Heart left ventricle (tissue), 16 donors: ENCODE results near the gene RRM1. TPM values are rescaled to one million over a fixed set of nuclear protein-coding genes. Genes with fewer than 3 reads are reported as not detected.

ENCODE experiments used
- ATAC-seq, 4 donors: fragments of 200-7000 bp; cut with Tn5 transposase; one replicate each; pipeline ENCODE4 v1.9.1; 2020 to 2022; ENCODE audit warnings: moderate library complexity in 4 of 4, mild to moderate bottlenecking in 3 of 4, moderate number of reproducible peaks in 1 of 4
- DNase-seq, 5 donors: peaks; one replicate each; pipeline ENCODE4 v3.0.0-alpha.2; 2020
- H3K27ac ChIP-seq, 12 donors: fragments of 200-600 bp; sonication (generic) in 4 of 12; one replicate each; pipeline versions ENCODE4 v1.5.0 to v1.8.0; 2016 to 2022; ENCODE audit warnings: mild to moderate bottlenecking in 2 of 12
- H3K27me3 ChIP-seq, 9 donors: fragments of 200-600 bp; sonication (generic) in 2 of 9; one replicate each; pipeline versions ENCODE4 v1.5.1 to v1.8.0; 2016 to 2022; ENCODE audit warnings: mild to moderate bottlenecking in 3 of 9
- H3K36me3 ChIP-seq, 9 donors: fragments of 200-600 bp; sonication (generic) in 2 of 9; one replicate each; pipeline versions ENCODE4 v1.5.0 to v1.8.0; 2018 to 2022; ENCODE audit warnings: mild to moderate bottlenecking in 2 of 9
- H3K4me1 ChIP-seq, 12 donors: fragments of 200-600 bp; sonication (generic) in 4 of 12; one replicate each; pipeline versions ENCODE4 v1.5.0 to v1.8.0; 2016 to 2022; ENCODE audit warnings: mild to moderate bottlenecking in 3 of 12
- H3K4me3 ChIP-seq, 12 donors: fragments of 200-600 bp; sonication (generic) in 4 of 12; one replicate each; pipeline versions ENCODE4 v1.5.0 to v1.8.0; 2017 to 2022; ENCODE audit warnings: mild to moderate bottlenecking in 9 of 12, moderate library complexity in 4 of 12
- H3K9me3 ChIP-seq, 12 donors: fragments of 200-600 bp; sonication (generic) in 4 of 12; one replicate each; pipeline versions ENCODE4 v1.5.0 to v1.8.0; 2016 to 2022; ENCODE audit warnings: mild to moderate bottlenecking in 1 of 12
- CTCF ChIP-seq, 12 donors: fragments of 200-600 bp; sonication (generic) in 4 of 12; IDR thresholded peaks; one replicate each; pipeline versions ENCODE4 v1.5.0 to v1.8.0; 2018 to 2022; ENCODE audit warnings: antibody characterized with exemption in 12 of 12, mild to moderate bottlenecking in 5 of 12
- POLR2A ChIP-seq, 2 donors: fragments of 450-650 bp; IDR thresholded peaks; one replicate each; pipeline ENCODE4 v1.6.1; 2017; ENCODE audit warnings: antibody characterized with exemption in 2 of 2, mild to moderate bottlenecking in 2 of 2, moderate library complexity in 2 of 2
- WGBS, 4 donors: extraction: QIAGEN DNeasy Blood & Tissue Kit in 2 of 4; methylation state at CpG; one replicate each; pipeline versions ENCODE4 v1.1.5 to v1.1.7; 2013 to 2018; 5-methylcytosine and 5-hydroxymethylcytosine counted together
- intact Hi-C, 10 donors: fragments of 100-400 bp; cut with DNase I; formaldehyde crosslinking; loops; one replicate each; pipeline versions ENCODE4 v1.11.1 to v1.14.2; 2022
- polyA plus RNA-seq, 2 donors: library from polyadenylated mRNA; stranded (reverse); fragments of 200-250 nt; gene quantifications; one replicate each; pipeline ENCODE4 v1.2.3, GENCODE V29; 2013
- total RNA-seq, 9 donors: library from RNA; depleted of rRNA in 2 of 9; stranded (reverse); fragments of >200 nt in 2 of 9; fragmentation: NEBNext Ultra II Directional in 3 of 9; extraction: Animal tissue kit (Norgen Biotek cat#: 25700) in 3 of 9; gene quantifications; one replicate each; pipeline versions ENCODE4 v1.1.0 to v1.2.4, GENCODE V29; 2016 to 2023
- donor health status: ischemic (EF 13 %, LVEDD 7.1; RV severe dilation, severe dysfunction).
- donor health status: healthy with polysubstance abuse.
- donor health status: DM: no; HTN: yes; CAD: no.
- donor health status: DM: no; HTN: no; CAD: no.
- donor health status: ischemic (EF 25% LVEDD 6.9; RV normal size, moderate dysfunction).
- donor health status: ischemic (EF 25% LVEDD 5.7; RV mildly dilated, moderate dysfunction).
- donor health status: healthy.
- donor health status: DM: yes; HTN: yes; CAD: no.
- donor health status: ischemic (EF 35%, LVEDD 5.7; RV mildly dilated, moderate dysfunction).
- donor health status: nonischemic (EF 11% LVEDD 7.7; RV severe dilation, severe dysfunction).
- donor health status: DM: yes; HTN: yes; CAD: no.
- donor health status: PGD.
- donor health status: ischemic (EF 29% LVEDD 5.4; RV normal size, mild dysfunction).
- donor health status: nonischemic (EF 23%, LVEDD 6.1; RV moderate dilation, normal function).

RRM1 gene
- total and polyA plus RNA-seq, 11 donors: 4.2 to 44.7 (median 27.6) TPM

DNA sequence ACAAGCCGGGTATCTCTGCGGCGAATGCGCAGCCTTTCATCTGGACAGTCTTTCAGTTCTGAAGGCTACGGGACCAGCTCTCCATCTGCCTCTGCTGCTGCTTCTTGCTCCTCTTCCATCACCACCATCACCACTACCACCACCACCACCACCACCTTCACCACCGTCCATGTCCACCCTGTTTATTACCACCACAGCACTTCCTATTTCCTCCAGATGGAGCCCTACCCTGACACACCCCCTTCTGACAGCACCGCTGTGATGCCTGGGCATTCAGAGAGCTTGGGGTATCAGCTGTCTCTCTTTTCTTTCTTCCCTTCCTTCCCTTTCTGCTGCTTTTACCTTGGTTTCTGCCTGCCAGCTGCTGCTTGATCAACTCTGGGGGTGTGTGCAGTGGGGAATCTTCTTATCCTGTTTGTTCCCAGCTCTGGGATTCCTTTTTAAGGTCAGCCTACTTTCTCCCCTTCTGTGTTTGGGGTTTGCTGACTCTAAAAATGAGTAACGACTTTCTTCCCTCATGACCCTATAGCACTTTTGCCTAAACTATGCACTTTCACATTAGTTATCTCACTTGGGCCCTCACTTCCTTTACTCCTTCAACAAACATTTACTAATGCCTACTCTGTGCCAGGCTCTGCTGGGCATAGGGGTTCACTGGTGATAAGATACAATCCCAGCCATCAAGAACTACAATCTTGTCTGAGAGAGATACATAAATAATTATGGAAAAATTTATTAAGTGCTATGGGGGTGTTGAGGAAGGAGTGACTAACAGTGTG is 7.8 kb upstream of the RRM1 start:
- H3K27ac ChIP-seq: no peak overlapping the region
- WGBS, 4 donors: 90 to 93% (median 91%) methylated on average over 8 of the region's 8 CpGs
- ATAC-seq (no peak), DNase-seq (no peak)
- H3K4me1 ChIP-seq: peaks cover 0 to 15% (median 0%) of the 10 kb centered on the region in 12 donors
- no peak overlapping the region for H3K4me3 ChIP-seq
- H3K9me3 ChIP-seq: no peaks in the 10 kb centered on the region
- TF ChIP-seq POLR2A (IDR thresholded peaks at IDR 0.05) (no peak), CTCF (IDR thresholded peaks at IDR 0.05) (no peak)
- peaks cover 0 to 93% (median 64%) of the 10 kb centered on the region in 9 donors for H3K36me3 ChIP-seq
- no peaks in the 10 kb centered on the region for H3K27me3 ChIP-seq
- intact Hi-C loops: no loop called here

GRCh38 chr11:4087551-4087950 is 7.0 kb upstream of the RRM1 start:
- Histone ChIP-seq H3K4me1 (peaks cover 0 to 22% (median 0%) of the 10 kb centered on the region in 12 donors), H3K36me3 (peaks cover 0 to 87% (median 57%) of the 10 kb centered on the region in 9 donors), H3K27me3 (no peaks in the 10 kb centered on the region), H3K9me3 (no peaks in the 10 kb centered on the region), H3K4me3 (no peak overlapping the region), H3K27ac (no peak overlapping the region)
- intact Hi-C loops: no loop called here
- no peak for DNase-seq
- TF ChIP-seq POLR2A (IDR thresholded peaks at IDR 0.05) (no peak), CTCF (IDR thresholded peaks at IDR 0.05) (no peak)
- no peak for ATAC-seq
- WGBS, 4 donors: 90 to 93% (median 92%) methylated on average over 5 of the region's 5 CpGs

- WGBS, 4 donors: 71 to 97% (median 77%) methylated on average over 2 of the region's 2 CpGs
- no peak for ATAC-seq
- intact Hi-C loops: no loop called here
- Histone ChIP-seq H3K27ac (peak overlapping the region in 1 of 12 donors; percentile 68), H3K9me3 (no peaks in the 10 kb centered on the region), H3K4me3 (no peak overlapping the region), H3K36me3 (peaks cover 0 to 61% (median 33%) of the 10 kb centered on the region in 9 donors), H3K27me3 (no peaks in the 10 kb centered on the region), H3K4me1 (peaks cover 0 to 36% (median 5%) of the 10 kb centered on the region in 12 donors)
- TF ChIP-seq CTCF (IDR thresholded peaks at IDR 0.05): no peak
- no peak for TF ChIP-seq POLR2A (IDR thresholded peaks at IDR 0.05)
- DNase-seq: no peak
Measured at GRCh38 chr11:4090258-4090657, 4.3 kb upstream of the RRM1 start.

DNA sequence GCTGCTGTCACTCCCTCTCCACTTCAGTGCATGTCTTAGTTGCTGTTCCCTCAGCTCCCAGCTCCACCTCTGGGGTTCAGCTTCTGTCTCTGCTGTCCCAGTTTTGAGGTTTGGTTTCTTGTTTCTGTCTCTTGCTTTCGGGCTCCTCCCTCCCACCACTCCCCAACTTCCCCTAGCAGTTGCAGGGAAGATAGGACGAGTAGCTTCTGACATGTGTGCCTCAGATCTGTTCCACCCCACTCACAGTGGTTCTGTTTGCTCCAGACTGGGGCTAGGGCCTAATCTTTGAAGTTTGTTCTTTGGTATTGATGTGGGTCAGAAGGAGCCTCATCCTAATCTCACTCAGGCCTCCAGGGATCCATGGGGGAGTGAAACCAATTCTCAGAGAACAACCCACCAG is 2.6 kb upstream of the RRM1 start:
- Histone ChIP-seq H3K9me3 (no peaks in the 10 kb centered on the region), H3K36me3 (peaks cover 0 to 44% (median 18%) of the 10 kb centered on the region in 9 donors), H3K4me3 (no peak overlapping the region), H3K27ac (peak overlapping the region in 1 of 12 donors; percentile 35), H3K27me3 (no peaks in the 10 kb centered on the region), H3K4me1 (peaks cover 0 to 47% (median 12%) of the 10 kb centered on the region in 12 donors)
- no peak for TF ChIP-seq CTCF (IDR thresholded peaks at IDR 0.05)
- TF ChIP-seq POLR2A (IDR thresholded peaks at IDR 0.05): no peak
- intact Hi-C loops: no loop called here
- DNase-seq (no peak), ATAC-seq (no peak)
- 29 to 70% (median 42%) methylated on average over 2 of the region's 2 CpGs for WGBS, 4 donors
